ENCODE measurements around the gene NUDCD3. TPM values are rescaled to one million over a fixed set of nuclear protein-coding genes. Genes with fewer than 3 reads are reported as not detected.

NUDCD3 gene
- total RNA-seq, result 74.4 and 80.7 TPM in 2 replicates

DNA sequence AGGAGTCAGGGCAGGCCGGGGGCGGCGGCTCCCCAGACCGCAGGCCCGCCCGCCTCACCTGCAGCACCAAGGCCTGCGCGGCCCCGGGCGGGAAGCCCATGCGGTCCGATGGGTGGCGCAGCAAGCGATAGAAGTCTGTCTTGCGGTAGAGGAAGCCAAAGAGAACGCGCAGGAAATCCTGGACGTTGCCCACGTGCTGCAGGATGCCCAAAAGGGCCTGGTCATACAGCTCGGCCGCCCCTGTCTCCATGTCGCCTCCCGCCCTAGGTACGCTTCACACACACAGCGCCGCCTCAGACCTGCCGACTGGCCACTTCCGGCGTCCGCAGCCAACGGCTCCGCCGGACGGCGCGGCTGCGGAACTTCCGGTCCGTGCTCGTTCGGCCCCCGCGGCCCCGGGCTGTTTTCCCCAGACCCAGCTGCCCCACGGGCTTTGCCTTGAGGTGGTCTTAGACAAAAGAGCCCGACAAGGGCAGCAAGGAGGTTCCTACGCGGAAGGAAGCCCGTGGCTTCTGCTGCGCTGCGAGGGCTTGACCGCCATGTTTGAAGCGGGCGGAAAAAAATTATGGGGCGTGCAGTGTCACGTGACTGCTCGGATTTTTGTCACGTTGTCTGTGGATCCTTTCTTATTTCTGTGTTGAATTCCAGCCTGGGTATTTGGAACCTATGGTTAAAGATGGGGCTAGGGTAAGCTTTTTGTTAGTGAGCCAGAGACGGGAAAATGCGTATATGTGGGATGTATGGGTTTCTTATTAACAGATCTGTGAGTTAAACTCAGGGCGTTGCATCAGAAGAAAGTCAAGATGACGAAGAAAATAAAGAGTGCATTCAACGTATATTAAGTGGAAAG is at the start of gene NUDCD3:
TSS of gene NUDCD3 (minus strand) at position 308 of the 850 bp plus-strand sequence. CDS start at position 250, 58 bp downstream.

Other genes starting within 250 kb of the NUDCD3 start
- 0.15 and 1.6 TPM in 2 replicates for gene CAMK2B, start 165.1 kb downstream of the NUDCD3 start, total RNA-seq
- not detected in 2 replicates for gene NPC1L1, start 50.7 kb upstream of the NUDCD3 start, total RNA-seq
- 70.8 and 76.1 TPM in 2 replicates for gene DDX56, start 83.2 kb upstream of the NUDCD3 start, total RNA-seq
- gene TMED4, start 91.6 kb upstream of the NUDCD3 start, total RNA-seq, result 117 and 183 TPM in 2 replicates
- gene OGDH, start 116.0 kb upstream of the NUDCD3 start, total RNA-seq, result 46.4 and 82.2 TPM in 2 replicates